ENCODE data around the gene PPFIA1.

DNA sequence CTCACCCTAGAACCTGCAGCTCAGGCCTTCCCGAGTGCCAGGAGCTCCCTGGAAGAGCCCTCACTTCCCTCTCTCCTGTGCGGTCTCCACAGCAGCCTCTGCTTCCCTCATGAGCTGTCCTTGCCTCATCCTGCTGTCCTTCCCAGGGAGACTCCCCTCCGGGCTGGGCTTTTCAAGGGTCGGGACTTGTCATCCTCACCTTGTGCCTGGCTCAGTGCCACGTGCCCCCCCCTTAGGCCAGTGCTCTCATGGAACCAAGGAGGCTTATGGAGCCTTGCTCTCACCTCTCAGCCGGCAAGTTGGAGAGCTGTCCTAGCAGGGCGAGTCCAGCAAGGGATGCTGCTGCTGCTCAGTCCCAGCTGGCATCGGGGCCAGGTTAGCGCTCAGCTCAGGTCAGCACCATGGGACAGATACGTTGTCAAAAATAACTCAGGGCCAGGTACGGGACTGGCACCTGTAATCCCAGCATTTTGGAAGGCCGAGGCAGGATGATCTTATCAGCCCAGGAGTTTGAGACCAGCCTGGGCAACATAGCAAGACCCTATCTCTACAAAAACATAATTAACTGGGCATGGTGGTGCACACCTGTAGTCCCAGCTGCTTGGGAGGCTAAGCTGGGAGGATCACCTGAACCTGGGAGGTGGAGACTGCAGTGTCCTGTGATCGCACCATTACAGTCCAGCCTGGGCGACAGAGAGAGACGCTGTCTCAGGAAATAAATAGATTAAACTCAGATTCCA lies 141.4 kb downstream of the PPFIA1 start:
- no peak for TF ChIP-seq CAMTA2 (CRISPR knock-in tag; IDR thresholded peaks at IDR 0.05; ENCODE audit: borderline replicate concordance)
- TF ChIP-seq, protein P1, sequence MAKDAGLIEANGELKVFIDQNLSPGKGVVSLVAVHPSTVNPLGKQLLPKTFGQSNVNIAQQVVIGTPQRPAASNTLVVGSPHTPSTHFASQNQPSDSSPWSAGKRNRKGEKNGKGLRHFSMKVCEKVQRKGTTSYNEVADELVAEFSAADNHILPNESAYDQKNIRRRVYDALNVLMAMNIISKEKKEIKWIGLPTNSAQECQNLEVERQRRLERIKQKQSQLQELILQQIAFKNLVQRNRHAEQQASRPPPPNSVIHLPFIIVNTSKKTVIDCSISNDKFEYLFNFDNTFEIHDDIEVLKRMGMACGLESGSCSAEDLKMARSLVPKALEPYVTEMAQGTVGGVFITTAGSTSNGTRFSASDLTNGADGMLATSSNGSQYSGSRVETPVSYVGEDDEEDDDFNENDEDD (CRISPR knock-in tag; IDR thresholded peaks at IDR 0.05; ENCODE audit: borderline replicate concordance), result no peak
- no peak for TF ChIP-seq HMGA1 (CRISPR knock-in tag; conservative IDR thresholded peaks at IDR 0.05)

Data from HepG2 (cell line).